Activated naive CD4-positive, alpha-beta T cell (primary cell): ENCODE data around the gene CCL21.

ENCODE experiments used
- DNase-seq, 4 experiments: peaks; one replicate each; lab custom pipeline; 2025; lab: John Stamatoyannopoulos, UW

The CCL21 gene

GRCh38 chr9:34707130-34707529 lies 2.8 kb downstream of the CCL21 start:
- no peak for DNase-seq

- DNase-seq = peak; percentile 57 to 79 (median 68)
Measured at GRCh38 chr9:34701769-34702736, 7.9 kb downstream of the CCL21 start.

GRCh38 chr9:34701023-34701768 lies 8.7 kb downstream of the CCL21 start:
- DNase-seq = peak; percentile 49 to 71 (median 61)

- no peak for DNase-seq
Measured at GRCh38 chr9:34694811-34695210, 15.1 kb downstream of the CCL21 start.

- no peak for DNase-seq
Measured at GRCh38 chr9:34693560-34693959, 16.4 kb downstream of the CCL21 start.

GRCh38 chr9:34691936-34692315 lies 18.0 kb downstream of the CCL21 start:
- no peak for DNase-seq

- DNase-seq = no peak
Measured at GRCh38 chr9:34690983-34691935, 18.7 kb downstream of the CCL21 start, which contains the start of gene CCL19. Gene CCL19 (minus strand): TSS chr9:34691276. CDS start chr9:34691139, 137 bp downstream.

GRCh38 chr9:34689512-34689911 lies 20.4 kb downstream of the CCL21 start:
- no peak for DNase-seq

- DNase-seq = no peak
Measured at GRCh38 chr9:34689116-34689470, 20.8 kb downstream of the CCL21 start.

- DNase-seq = no peak
Measured at GRCh38 chr9:34688329-34689115, 21.4 kb downstream of the CCL21 start.

GRCh38 chr9:34687276-34688030 lies 22.5 kb downstream of the CCL21 start:
- no peak for DNase-seq

- no peak for DNase-seq
Measured at GRCh38 chr9:34686732-34687131, 23.2 kb downstream of the CCL21 start.

GRCh38 chr9:34686231-34686630 lies 23.7 kb downstream of the CCL21 start:
- no peak for DNase-seq

GRCh38 chr9:34685591-34685990 lies 24.3 kb downstream of the CCL21 start:
- DNase-seq = no peak

- DNase-seq = no peak
Measured at GRCh38 chr9:34684816-34685215, 25.1 kb downstream of the CCL21 start.

- DNase-seq = no peak
Measured at GRCh38 chr9:34684145-34684544, 25.8 kb downstream of the CCL21 start.

GRCh38 chr9:34675869-34676268 lies 34.1 kb downstream of the CCL21 start:
- DNase-seq = no peak

- DNase-seq = peak in 1 of 4 experiments; percentile 35
Measured at GRCh38 chr9:34675048-34675714, 34.8 kb downstream of the CCL21 start.

GRCh38 chr9:34674440-34674839 lies 35.5 kb downstream of the CCL21 start:
- DNase-seq = no peak

- no peak for DNase-seq
Measured at GRCh38 chr9:34671307-34671706, 38.6 kb downstream of the CCL21 start.
